NB4 (cell line): ENCODE results near the gene DIP2C.

Experiments used
- MYC ChIP-seq: IDR thresholded peaks from 2 replicates; pipeline ENCODE4 v1.6.1; 2011; ENCODE audit warnings: low read depth, low read length
- POLR2A ChIP-seq: IDR thresholded peaks from 2 replicates; pipeline ENCODE4 v1.6.1; 2011; ENCODE audit warnings: mild to moderate bottlenecking; ENCODE audit not compliant: insufficient read length; ENCODE audit errors: extremely low read depth
- TF ChIP-seq, protein P1 (sequence below): IDR thresholded peaks from one replicate; pipeline ENCODE4 v1.5.1; 2012; ENCODE audit warnings: low read depth, low read length
- TF ChIP-seq, protein P2 (sequence below): IDR thresholded peaks from 2 replicates; pipeline ENCODE4 v1.6.1; 2011; ENCODE audit warnings: low read depth, low read length

DNA sequence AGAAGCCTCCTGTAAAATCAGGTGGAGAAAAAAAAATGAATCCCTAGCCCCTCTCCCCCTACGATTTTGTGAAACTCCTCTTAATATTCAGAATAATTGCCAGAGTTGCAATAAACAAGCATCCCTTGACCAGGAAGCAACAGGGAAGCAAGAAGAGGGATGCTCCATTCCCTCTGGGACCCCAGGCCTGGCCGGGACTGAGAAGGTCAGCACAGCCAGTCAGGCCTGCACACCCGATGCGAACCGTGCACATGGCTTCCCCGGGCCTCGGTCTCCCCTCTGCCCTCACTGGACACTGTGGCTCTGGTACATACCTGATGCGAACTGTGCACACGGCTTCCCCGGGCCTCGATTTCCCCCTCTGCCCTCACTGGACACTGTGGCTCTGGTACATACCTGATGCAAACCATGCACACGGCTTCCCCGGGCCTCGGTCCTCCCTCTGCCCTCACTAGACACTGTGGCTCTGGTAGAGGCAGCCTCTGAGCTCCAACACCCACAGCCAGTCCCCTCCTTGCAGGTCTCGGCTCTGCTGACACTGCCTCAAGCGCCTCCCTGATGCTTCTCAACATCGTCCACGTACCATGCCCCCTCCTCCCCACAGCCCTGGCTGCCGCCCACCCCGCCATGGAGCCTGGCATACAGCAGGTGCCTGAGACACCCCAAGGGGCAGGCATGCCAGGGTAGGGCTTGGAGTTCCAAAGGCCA, 138.6 kb downstream of the DIP2C start:
- TF ChIP-seq, protein P1, sequence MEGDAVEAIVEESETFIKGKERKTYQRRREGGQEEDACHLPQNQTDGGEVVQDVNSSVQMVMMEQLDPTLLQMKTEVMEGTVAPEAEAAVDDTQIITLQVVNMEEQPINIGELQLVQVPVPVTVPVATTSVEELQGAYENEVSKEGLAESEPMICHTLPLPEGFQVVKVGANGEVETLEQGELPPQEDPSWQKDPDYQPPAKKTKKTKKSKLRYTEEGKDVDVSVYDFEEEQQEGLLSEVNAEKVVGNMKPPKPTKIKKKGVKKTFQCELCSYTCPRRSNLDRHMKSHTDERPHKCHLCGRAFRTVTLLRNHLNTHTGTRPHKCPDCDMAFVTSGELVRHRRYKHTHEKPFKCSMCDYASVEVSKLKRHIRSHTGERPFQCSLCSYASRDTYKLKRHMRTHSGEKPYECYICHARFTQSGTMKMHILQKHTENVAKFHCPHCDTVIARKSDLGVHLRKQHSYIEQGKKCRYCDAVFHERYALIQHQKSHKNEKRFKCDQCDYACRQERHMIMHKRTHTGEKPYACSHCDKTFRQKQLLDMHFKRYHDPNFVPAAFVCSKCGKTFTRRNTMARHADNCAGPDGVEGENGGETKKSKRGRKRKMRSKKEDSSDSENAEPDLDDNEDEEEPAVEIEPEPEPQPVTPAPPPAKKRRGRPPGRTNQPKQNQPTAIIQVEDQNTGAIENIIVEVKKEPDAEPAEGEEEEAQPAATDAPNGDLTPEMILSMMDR: no peak
- TF ChIP-seq POLR2A: no peak
- no peak for TF ChIP-seq MYC
- TF ChIP-seq, protein P2, sequence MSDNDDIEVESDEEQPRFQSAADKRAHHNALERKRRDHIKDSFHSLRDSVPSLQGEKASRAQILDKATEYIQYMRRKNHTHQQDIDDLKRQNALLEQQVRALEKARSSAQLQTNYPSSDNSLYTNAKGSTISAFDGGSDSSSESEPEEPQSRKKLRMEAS: no peak
